ENCODE results near the gene THBD. TPM values are rescaled to one million over a fixed set of nuclear protein-coding genes. Genes with fewer than 3 reads are reported as not detected.

THBD gene
- total RNA-seq, 1 experiment from 2014 or later, result 3.1 TPM

GRCh38 chr20:23069108-23069507 lies 19.6 kb upstream of the THBD start:
- Histone ChIP-seq H3K4me1 (ENCODE audit: insufficient read depth, low read length) (no peaks in the 10 kb centered on the region), H4K20me1 (ENCODE audit: low read length) (no peaks in the 10 kb centered on the region), H3K9me3 (ENCODE audit: low read length) (no peaks in the 10 kb centered on the region), H3K9me2 (replicated peaks; ENCODE audit: low read length) (no peaks in the 10 kb centered on the region), H3F3A (ENCODE audit: low read length, unreplicated experiment) (no peaks in the 10 kb centered on the region), H3K27me3 (ENCODE audit: low read length) (peaks cover 23% of the 10 kb centered on the region), H3K36me3 (ENCODE audit: low read depth, low read length) (no peaks in the 10 kb centered on the region), H3K27ac (ENCODE audit: low read length) (no peak overlapping the region), H3K4me2 (ENCODE audit: low read length) (no peak overlapping the region), H3K79me2 (ENCODE audit: low read length) (no peaks in the 10 kb centered on the region), H2AFZ (ENCODE audit: low read length) (no peak overlapping the region), H3K9ac (ENCODE audit: low read length) (no peak overlapping the region), H3K4me3 (ENCODE audit: low read length) (no peak overlapping the region)
- POLR2A ChIA-PET (ENCODE audit: unreplicated experiment), result no interaction called here
- intact Hi-C loops (cut with micrococcal nuclease), result no loop called here
- TF ChIP-seq EZH2phosphoT487 (IDR thresholded peaks at IDR 0.05; ENCODE audit: borderline replicate concordance, low read length) (no peak), CTCF (conservative IDR thresholded peaks at IDR 0.05; ENCODE audit: low read depth, low read length) (no peak), EZH2 (IDR thresholded peaks at IDR 0.05; ENCODE audit: low read length, unreplicated experiment) (no peak)
- BruUV-seq (replicated peaks), result no TSS peak
- ATAC-seq, result no peak
- CTCF ChIA-PET, result no interaction called here
- no peak for DNase-seq

DNA sequence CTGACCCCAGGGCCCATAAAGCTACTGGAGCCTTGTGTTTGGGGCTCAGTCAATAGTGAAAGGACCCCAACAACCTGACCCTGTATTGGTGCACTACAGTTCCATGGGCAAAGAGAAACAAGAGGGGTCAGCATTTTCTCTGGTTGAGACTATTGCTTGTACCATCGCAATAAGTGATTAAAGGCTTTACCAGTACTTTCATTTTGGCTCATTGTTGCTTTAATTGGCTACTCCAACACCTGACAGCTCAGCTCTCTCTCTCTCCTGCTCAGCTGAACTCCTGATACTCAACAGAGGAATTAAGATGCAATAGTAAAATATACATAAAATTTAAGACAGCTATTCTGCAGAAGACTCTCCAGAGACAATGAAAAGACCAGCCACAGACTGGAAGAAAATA lies 18.8 kb upstream of the THBD start:
- ChIA-PET CTCF (no interaction called here), POLR2A (ENCODE audit: unreplicated experiment) (no interaction called here)
- intact Hi-C loops (cut with micrococcal nuclease), result no loop called here
- no peaks in the 10 kb centered on the region for H3K9me2 ChIP-seq (replicated peaks; ENCODE audit: low read length)
- no peak overlapping the region for H3K9ac ChIP-seq (ENCODE audit: low read length)
- H4K20me1 ChIP-seq (ENCODE audit: low read length), result no peaks in the 10 kb centered on the region
- no peak overlapping the region for H3K4me2 ChIP-seq (ENCODE audit: low read length)
- no peaks in the 10 kb centered on the region for H3K36me3 ChIP-seq (ENCODE audit: low read depth, low read length)
- no peak overlapping the region for H2AFZ ChIP-seq (ENCODE audit: low read length)
- TF ChIP-seq CTCF (conservative IDR thresholded peaks at IDR 0.05; ENCODE audit: low read depth, low read length) (no peak), EZH2phosphoT487 (IDR thresholded peaks at IDR 0.05; ENCODE audit: borderline replicate concordance, low read length) (no peak), EZH2 (IDR thresholded peaks at IDR 0.05; ENCODE audit: low read length, unreplicated experiment) (no peak)
- no peak for ATAC-seq
- no TSS peak for BruUV-seq (replicated peaks)
- no peaks in the 10 kb centered on the region for H3K9me3 ChIP-seq (ENCODE audit: low read length)
- H3K27ac ChIP-seq (ENCODE audit: low read length), result no peak overlapping the region
- peaks cover 23% of the 10 kb centered on the region for H3K27me3 ChIP-seq (ENCODE audit: low read length)
- H3K4me1 ChIP-seq (ENCODE audit: insufficient read depth, low read length), result no peaks in the 10 kb centered on the region
- H3F3A ChIP-seq (ENCODE audit: low read length, unreplicated experiment), result no peaks in the 10 kb centered on the region
- no peak overlapping the region for H3K4me3 ChIP-seq (ENCODE audit: low read length)
- no peaks in the 10 kb centered on the region for H3K79me2 ChIP-seq (ENCODE audit: low read length)
- DNase-seq, result no peak

- CTCF ChIA-PET, result no interaction called here
- Histone ChIP-seq H3K36me3 (ENCODE audit: low read depth, low read length) (no peaks in the 10 kb centered on the region), H3F3A (ENCODE audit: low read length, unreplicated experiment) (no peaks in the 10 kb centered on the region), H3K4me2 (ENCODE audit: low read length) (no peak overlapping the region), H3K79me2 (ENCODE audit: low read length) (no peaks in the 10 kb centered on the region), H3K27ac (ENCODE audit: low read length) (no peak overlapping the region), H3K27me3 (ENCODE audit: low read length) (peaks cover 23% of the 10 kb centered on the region), H2AFZ (ENCODE audit: low read length) (no peak overlapping the region), H4K20me1 (ENCODE audit: low read length) (no peaks in the 10 kb centered on the region), H3K4me1 (ENCODE audit: insufficient read depth, low read length) (0 out of 2 replicates have a peak, but pooled peaks cover 2% of the 10 kb centered on the region), H3K9me2 (replicated peaks; ENCODE audit: low read length) (no peaks in the 10 kb centered on the region), H3K4me3 (ENCODE audit: low read length) (no peak overlapping the region), H3K9me3 (ENCODE audit: low read length) (no peaks in the 10 kb centered on the region), H3K9ac (ENCODE audit: low read length) (no peak overlapping the region)
- POLR2A ChIA-PET (ENCODE audit: unreplicated experiment), result no interaction called here
- ATAC-seq (no peak), DNase-seq (no peak)
- intact Hi-C loops (cut with micrococcal nuclease), result no loop called here
- no TSS peak for BruUV-seq (replicated peaks)
- TF ChIP-seq EZH2 (IDR thresholded peaks at IDR 0.05; ENCODE audit: low read length, unreplicated experiment) (no peak), EZH2phosphoT487 (IDR thresholded peaks at IDR 0.05; ENCODE audit: borderline replicate concordance, low read length) (no peak), CTCF (conservative IDR thresholded peaks at IDR 0.05; ENCODE audit: low read depth, low read length) (no peak)
Measured at GRCh38 chr20:23066772-23067171, 17.3 kb upstream of the THBD start.
